Left lung (tissue), 10 donors: ENCODE data around the gene DCAF17. TPM values are rescaled to one million over a fixed set of nuclear protein-coding genes. Genes with fewer than 3 reads are reported as not detected.

ENCODE experiments used
- ATAC-seq: fragments of 200-7000 bp; cut with Tn5 transposase; one replicate; pipeline ENCODE4 v1.9.1; 2020; ENCODE audit warnings: moderate library complexity
- DNase-seq, 4 donors: peaks; one replicate each; pipeline ENCODE4 v3.0.0-alpha.2; 2013 to 2020
- H3K27ac ChIP-seq, 2 donors: fragments of 200-600 bp; sonication (generic) in 1 of 2; one replicate each; pipeline versions ENCODE4 v1.5.0 to v1.8.0; 2020 to 2021
- H3K27me3 ChIP-seq, 2 donors: fragments of 200-600 bp; sonication (generic) in 1 of 2; one replicate each; pipeline versions ENCODE4 v1.5.0 to v1.8.0; 2020 to 2021
- H3K36me3 ChIP-seq, 2 donors: fragments of 200-600 bp; sonication (generic) in 1 of 2; one replicate each; pipeline versions ENCODE4 v1.5.0 to v1.8.0; 2020 to 2021
- H3K4me1 ChIP-seq, 2 donors: fragments of 200-600 bp; one replicate each; pipeline ENCODE4 v1.8.0; 2021
- H3K4me3 ChIP-seq, 2 donors: fragments of 200-600 bp; sonication (generic) in 1 of 2; one replicate each; pipeline versions ENCODE4 v1.5.0 to v1.8.0; 2020 to 2021; ENCODE audit warnings: mild to moderate bottlenecking in 1 of 2
- H3K9me3 ChIP-seq, 2 donors: fragments of 200-600 bp; sonication (generic) in 1 of 2; one replicate each; pipeline versions ENCODE4 v1.5.0 to v1.8.0; 2020 to 2021
- CTCF ChIP-seq, 2 donors: fragments of 200-600 bp; sonication (generic) in 1 of 2; IDR thresholded peaks; one replicate each; pipeline versions ENCODE4 v1.5.0 to v1.8.0; 2021; ENCODE audit warnings: antibody characterized with exemption in 2 of 2
- intact Hi-C, 2 donors: fragments of 100-400 bp; cut with DNase I; formaldehyde crosslinking; loops; one replicate each; pipeline versions ENCODE4 v1.11.2 to v1.14.2; 2022
- polyA plus RNA-seq, 6 donors: library from polyadenylated mRNA; unstranded; fragments of 120-200 nt; gene quantifications; one replicate each; pipeline ENCODE4 v1.2.1, GENCODE V29; 2013; ENCODE audit not compliant: insufficient read length in 6 of 6
- total RNA-seq, 2 donors: library from RNA; stranded (reverse); fragmentation: NEBNext Ultra II Directional; extraction: Animal tissue kit (Norgen Biotek cat#: 25700); gene quantifications; one replicate each; pipeline ENCODE4 v1.2.1, GENCODE V29; 2021
- donor health status: DM: no; HTN: yes; CAD: no.
- donor health status: DM: no; HTN: no; CAD: no.

The DCAF17 gene
- total and polyA plus RNA-seq, 8 donors, result 14.2 to 36.7 (median 28.3) TPM

- Histone ChIP-seq H3K9me3 (no peaks in the 10 kb centered on the region), H3K36me3 (peaks cover 0 to 87% of the 10 kb centered on the region in 2 donors), H3K4me3 (no peak overlapping the region), H3K4me1 (no peaks in the 10 kb centered on the region), H3K27ac (no peak overlapping the region), H3K27me3 (no peaks in the 10 kb centered on the region)
- ATAC-seq (no peak), DNase-seq (no peak)
- no peak for TF ChIP-seq CTCF (IDR thresholded peaks at IDR 0.05)
- intact Hi-C loops, result no loop called here
Measured at GRCh38 chr2:171452773-171453172, 18.7 kb downstream of the DCAF17 start.

- Histone ChIP-seq H3K9me3 (peaks cover 0 to 2% of the 10 kb centered on the region in 2 donors), H3K27me3 (no peaks in the 10 kb centered on the region), H3K27ac (no peak overlapping the region), H3K4me1 (no peaks in the 10 kb centered on the region), H3K36me3 (peaks cover 0 to 41% of the 10 kb centered on the region in 2 donors), H3K4me3 (no peak overlapping the region)
- DNase-seq, result no peak
- no peak for ATAC-seq
- TF ChIP-seq CTCF (IDR thresholded peaks at IDR 0.05), result no peak
- intact Hi-C loops, result no loop called here
Measured at GRCh38 chr2:171459498-171459897, 25.5 kb downstream of the DCAF17 start.

DNA sequence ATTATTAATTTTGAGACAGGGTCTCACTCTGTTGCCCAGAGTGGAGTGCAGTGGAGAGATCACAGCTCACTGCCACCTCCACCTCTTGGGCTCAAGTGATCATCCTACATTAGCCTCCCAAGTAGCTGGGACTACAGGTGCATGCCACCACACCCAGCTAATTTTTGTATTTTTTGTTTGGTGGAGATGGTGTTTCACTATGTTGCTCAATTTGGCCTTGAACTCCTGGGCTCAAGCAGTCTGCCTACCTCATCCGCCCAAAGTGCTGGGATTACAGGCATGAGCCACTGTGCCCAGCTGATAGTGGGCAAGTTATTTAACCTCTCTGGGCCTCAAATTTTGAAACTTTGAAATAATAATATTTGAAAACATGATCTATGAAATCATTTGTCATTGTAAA lies 26.5 kb downstream of the DCAF17 start:
- no peak for ATAC-seq
- H3K9me3 ChIP-seq, result peaks cover 0 to 2% of the 10 kb centered on the region in 2 donors
- no peak for DNase-seq
- TF ChIP-seq CTCF (IDR thresholded peaks at IDR 0.05), result no peak
- intact Hi-C loops, result no loop called here
- H3K27ac ChIP-seq, result no peak overlapping the region
- no peaks in the 10 kb centered on the region for H3K27me3 ChIP-seq
- H3K4me1 ChIP-seq, result no peaks in the 10 kb centered on the region
- no peak overlapping the region for H3K4me3 ChIP-seq
- peaks cover 0 to 32% of the 10 kb centered on the region in 2 donors for H3K36me3 ChIP-seq

DNA sequence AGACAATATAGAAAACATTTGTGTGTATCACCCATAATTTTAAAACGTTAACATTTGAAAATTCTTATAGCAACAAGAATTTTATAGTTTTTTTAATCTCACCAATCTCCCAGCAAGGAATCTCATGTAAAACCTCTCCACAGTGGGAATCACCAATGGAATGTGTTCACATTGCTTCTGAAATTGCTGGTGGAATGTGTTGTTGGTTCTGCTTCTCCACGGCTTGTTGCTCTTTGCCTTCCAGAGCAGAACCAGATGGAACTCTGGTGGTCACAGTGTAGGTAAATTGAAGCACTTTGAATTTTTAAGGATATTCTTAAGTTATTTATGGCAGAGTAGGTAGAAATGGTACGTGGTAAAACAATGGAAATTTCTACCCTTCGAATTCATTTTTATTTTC lies 35.1 kb downstream of the DCAF17 start:
- Histone ChIP-seq H3K27me3 (no peaks in the 10 kb centered on the region), H3K9me3 (no peaks in the 10 kb centered on the region), H3K27ac (no peak overlapping the region), H3K36me3 (peaks cover 0 to 49% of the 10 kb centered on the region in 2 donors), H3K4me3 (no peak overlapping the region), H3K4me1 (no peaks in the 10 kb centered on the region)
- intact Hi-C loops, result no loop called here
- TF ChIP-seq CTCF (IDR thresholded peaks at IDR 0.05), result no peak
- DNase-seq (no peak), ATAC-seq (no peak)

- Histone ChIP-seq H3K9me3 (no peaks in the 10 kb centered on the region), H3K36me3 (peaks cover 0 to 57% of the 10 kb centered on the region in 2 donors), H3K4me3 (no peak overlapping the region), H3K4me1 (no peaks in the 10 kb centered on the region), H3K27me3 (no peaks in the 10 kb centered on the region), H3K27ac (no peak overlapping the region)
- no peak for ATAC-seq
- TF ChIP-seq CTCF (IDR thresholded peaks at IDR 0.05), result no peak
- intact Hi-C loops, result no loop called here
- no peak for DNase-seq
Measured at GRCh38 chr2:171470129-171470528, 36.1 kb downstream of the DCAF17 start.
